Measurements from ENCODE around the gene TRIM15. TPM values are rescaled to one million over a fixed set of nuclear protein-coding genes. Genes with fewer than 3 reads are reported as not detected.

TRIM15 gene
- polyA plus RNA-seq, 1 donor from 2014 or later, result not detected

DNA sequence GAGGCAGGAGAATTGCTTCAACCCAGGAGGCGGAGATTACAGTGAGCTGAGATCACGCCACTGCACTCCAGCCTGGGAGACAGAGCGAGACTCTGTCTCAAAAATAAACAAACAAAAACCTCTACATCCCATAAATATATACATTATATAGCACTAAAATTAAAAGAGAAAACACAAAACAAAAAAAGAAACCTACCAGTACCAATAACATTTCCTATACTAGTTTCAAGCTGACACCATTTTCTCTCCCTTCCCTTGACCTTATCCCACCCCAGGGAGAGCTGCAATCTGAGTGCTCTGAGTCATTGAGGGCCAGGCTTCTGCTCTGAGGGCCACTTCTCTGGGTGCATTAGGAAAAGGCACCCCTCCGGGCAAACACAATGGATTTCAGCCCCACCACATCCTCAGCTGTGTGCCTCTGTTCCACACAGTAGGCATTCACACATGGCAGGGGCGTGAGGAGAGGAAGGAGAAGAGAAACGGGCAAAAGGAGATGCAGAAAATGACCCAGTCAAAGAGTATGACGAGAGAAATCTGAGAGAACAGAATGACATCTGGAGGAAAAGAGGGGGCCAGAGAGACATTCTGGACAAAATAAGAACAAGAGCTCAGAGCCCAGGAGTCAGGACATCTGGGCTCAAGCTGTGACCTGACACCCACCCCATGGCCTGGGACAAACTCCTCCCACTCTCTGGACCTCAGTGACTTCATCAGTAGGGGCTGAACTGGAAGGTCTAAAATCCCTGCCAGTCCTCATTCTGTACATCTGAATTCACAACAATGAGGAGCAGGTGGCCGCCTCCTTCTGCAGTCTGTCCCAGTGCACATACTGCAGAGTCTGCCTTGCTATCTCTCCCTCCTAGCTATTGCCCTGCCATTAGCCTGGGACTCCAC lies 31.7 kb downstream of the TRIM15 start:
- Mint-ChIP-seq H3K27me3 (no peaks in the 10 kb centered on the region), H3K4me3 (no peak overlapping the region), H3K9me3 (no peaks in the 10 kb centered on the region), H3K4me1 (peaks cover 0 to 6% (median 3%) of the 10 kb centered on the region in 3 donors), H3K27ac (peak overlapping the region in 1 of 3 donors; percentile 10), H3K36me3 (peaks cover 9% of the 10 kb centered on the region)

DNA sequence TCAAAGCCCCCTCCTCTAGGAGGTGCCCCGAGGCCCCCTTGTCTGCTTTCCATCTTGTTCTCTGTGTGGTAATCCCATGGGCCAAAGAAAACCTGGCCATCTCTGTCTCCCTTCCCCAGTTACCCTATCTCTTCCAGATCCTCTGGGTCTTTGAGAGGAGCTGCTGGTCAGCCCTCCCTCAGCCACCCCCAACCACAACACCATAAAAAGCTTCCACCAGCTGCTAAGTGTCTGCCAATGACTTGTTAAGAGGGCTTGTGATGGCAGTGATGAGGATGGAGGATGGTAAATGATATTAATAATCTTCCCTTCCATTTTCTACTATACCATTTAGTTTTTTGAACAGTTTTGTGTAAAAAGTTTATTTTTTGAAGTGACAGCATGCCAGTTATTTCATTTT lies 32.6 kb downstream of the TRIM15 start:
- Mint-ChIP-seq H3K4me3 (no peak overlapping the region), H3K9me3 (no peaks in the 10 kb centered on the region), H3K4me1 (peaks cover 5 to 12% (median 12%) of the 10 kb centered on the region in 3 donors), H3K27ac (peak overlapping the region; percentile 39 to 62 (median 57)), H3K36me3 (peaks cover 6% of the 10 kb centered on the region), H3K27me3 (no peaks in the 10 kb centered on the region)

- Mint-ChIP-seq H3K4me1 (peaks cover 9 to 17% (median 17%) of the 10 kb centered on the region in 3 donors), H3K9me3 (no peaks in the 10 kb centered on the region), H3K27ac (peak overlapping the region; percentile 39 to 91 (median 62)), H3K27me3 (no peaks in the 10 kb centered on the region), H3K4me3 (no peak overlapping the region), H3K36me3 (peaks cover 5% of the 10 kb centered on the region)
Measured at GRCh38 chr6:30196376-30196775, 33.0 kb downstream of the TRIM15 start.

GRCh38 chr6:30198166-30199084 lies 35.1 kb downstream of the TRIM15 start:
- Mint-ChIP-seq H3K4me3 (peak overlapping the region in 1 of 4 donors; percentile 24), H3K27me3 (no peaks in the 10 kb centered on the region), H3K27ac (peak overlapping the region in 2 of 3 donors; percentile 29 to 88), H3K9me3 (no peaks in the 10 kb centered on the region), H3K36me3 (peaks cover 5% of the 10 kb centered on the region), H3K4me1 (peaks cover 19 to 25% (median 21%) of the 10 kb centered on the region in 3 donors)

- Mint-ChIP-seq H3K36me3 (peaks cover 5% of the 10 kb centered on the region), H3K4me1 (peaks cover 17 to 37% (median 29%) of the 10 kb centered on the region in 3 donors), H3K27ac (peak overlapping the region; percentile 2 to 79 (median 74)), H3K4me3 (peak overlapping the region in 3 of 4 donors; percentile 19 to 53 (median 52)), H3K9me3 (no peaks in the 10 kb centered on the region), H3K27me3 (no peaks in the 10 kb centered on the region)
Measured at GRCh38 chr6:30200551-30201281, 37.4 kb downstream of the TRIM15 start.

DNA sequence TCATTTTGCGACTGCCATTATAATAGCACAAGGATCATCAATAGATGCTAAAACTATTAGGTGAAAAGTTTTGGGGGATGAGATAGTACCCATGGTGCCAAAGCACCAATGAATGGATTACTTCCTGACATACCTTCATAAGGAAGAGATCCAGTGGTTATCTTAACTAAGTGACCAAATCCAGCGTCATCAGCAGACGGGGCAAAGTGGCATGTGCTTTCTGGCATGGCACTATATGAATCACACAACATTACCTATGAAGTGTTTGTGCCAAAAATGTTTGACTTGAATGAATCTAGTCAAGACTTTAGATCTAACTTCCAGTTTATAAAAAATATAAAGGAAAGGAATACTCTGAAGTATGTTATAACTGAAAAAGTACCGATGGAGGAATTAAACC lies 39.0 kb downstream of the TRIM15 start:
- Mint-ChIP-seq H3K36me3 (peaks cover 4% of the 10 kb centered on the region), H3K4me3 (no peak overlapping the region), H3K9me3 (no peaks in the 10 kb centered on the region), H3K27me3 (no peaks in the 10 kb centered on the region), H3K27ac (peak overlapping the region in 2 of 3 donors; percentile 37 to 53), H3K4me1 (peaks cover 30 to 51% (median 39%) of the 10 kb centered on the region in 3 donors)

- Mint-ChIP-seq H3K36me3 (peaks cover 3% of the 10 kb centered on the region), H3K9me3 (no peaks in the 10 kb centered on the region), H3K4me3 (no peak overlapping the region), H3K27ac (peak overlapping the region in 1 of 3 donors; percentile 64), H3K4me1 (peaks cover 42 to 66% (median 55%) of the 10 kb centered on the region in 3 donors), H3K27me3 (no peaks in the 10 kb centered on the region)
Measured at GRCh38 chr6:30204116-30204515, 40.8 kb downstream of the TRIM15 start.

DNA sequence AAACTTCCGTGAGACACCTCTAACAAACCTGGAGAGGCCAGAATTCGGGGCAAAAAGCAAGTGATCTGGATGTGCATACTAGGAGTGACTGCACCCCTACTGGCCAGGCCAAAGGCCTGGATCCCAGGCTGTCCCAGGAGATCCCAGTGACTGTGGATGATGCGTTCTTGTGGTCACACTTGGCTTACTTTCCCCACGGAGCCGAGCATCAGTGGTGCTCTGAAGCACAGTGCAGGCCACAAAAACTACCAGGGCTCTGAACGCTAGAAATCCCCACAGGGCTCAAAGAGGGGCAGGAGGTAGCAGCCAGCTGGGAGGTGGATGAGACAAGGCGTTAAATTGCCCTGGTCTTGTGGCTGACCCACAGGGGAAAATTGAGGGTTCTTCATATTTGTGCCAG lies 42.8 kb downstream of the TRIM15 start:
- peak overlapping the region in 3 of 4 donors; percentile 4 to 83 (median 55) for H3K4me3 Mint-ChIP-seq
- H3K27ac Mint-ChIP-seq, result peak overlapping the region in 2 of 3 donors; percentile 47 to 87
- no peaks in the 10 kb centered on the region for H3K9me3 Mint-ChIP-seq
- H3K36me3 Mint-ChIP-seq, result peaks cover 3% of the 10 kb centered on the region
- peaks cover 45 to 68% (median 61%) of the 10 kb centered on the region in 3 donors for H3K4me1 Mint-ChIP-seq
- no peaks in the 10 kb centered on the region for H3K27me3 Mint-ChIP-seq

- peaks cover 3% of the 10 kb centered on the region for H3K36me3 Mint-ChIP-seq
- peak overlapping the region in 1 of 3 donors; percentile 47 for H3K27ac Mint-ChIP-seq
- no peaks in the 10 kb centered on the region for H3K9me3 Mint-ChIP-seq
- no peaks in the 10 kb centered on the region for H3K27me3 Mint-ChIP-seq
- H3K4me3 Mint-ChIP-seq, result peak overlapping the region in 3 of 4 donors; percentile 55 to 81 (median 76)
- peaks cover 49 to 70% (median 65%) of the 10 kb centered on the region in 3 donors for H3K4me1 Mint-ChIP-seq
Measured at GRCh38 chr6:30206799-30207618, 43.7 kb downstream of the TRIM15 start.

DNA sequence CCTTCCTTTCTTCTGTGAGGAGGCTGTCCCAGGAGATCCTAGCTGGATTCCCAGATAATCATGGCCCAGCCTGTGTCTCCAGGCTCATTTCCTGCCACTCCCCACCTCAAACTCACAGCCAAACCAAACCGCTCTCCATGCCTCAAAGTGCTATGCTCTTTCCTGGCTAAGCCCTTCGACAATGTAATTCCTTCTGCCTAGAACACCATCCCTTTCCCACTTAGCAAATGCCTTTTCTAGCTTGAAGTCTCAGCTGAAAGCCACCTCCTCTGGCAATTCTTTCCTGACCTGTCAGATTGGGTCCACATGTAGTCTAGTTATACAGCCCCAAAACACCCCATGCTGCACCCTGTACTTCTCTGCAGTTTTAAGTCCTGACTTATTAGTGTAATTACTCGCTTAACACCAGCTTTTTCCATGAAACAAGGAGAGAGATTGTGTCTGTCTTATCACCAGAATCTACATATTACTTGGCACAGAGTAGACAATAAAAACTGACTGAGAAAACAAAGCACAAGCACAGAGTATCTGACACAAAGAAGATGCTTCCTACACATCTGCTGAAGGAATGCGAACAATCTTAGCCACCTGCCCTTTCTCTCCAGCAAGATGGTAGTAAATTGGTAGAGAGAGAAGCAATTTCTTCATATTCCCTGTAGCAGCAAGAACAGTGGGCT lies 44.4 kb downstream of the TRIM15 start:
- Mint-ChIP-seq H3K27me3 (no peaks in the 10 kb centered on the region), H3K4me1 (peaks cover 50 to 72% (median 63%) of the 10 kb centered on the region in 3 donors), H3K4me3 (peak overlapping the region in 2 of 4 donors; percentile 13 to 45), H3K36me3 (peaks cover 3% of the 10 kb centered on the region), H3K27ac (peak overlapping the region in 2 of 3 donors; percentile 30 to 68), H3K9me3 (no peaks in the 10 kb centered on the region)

DNA sequence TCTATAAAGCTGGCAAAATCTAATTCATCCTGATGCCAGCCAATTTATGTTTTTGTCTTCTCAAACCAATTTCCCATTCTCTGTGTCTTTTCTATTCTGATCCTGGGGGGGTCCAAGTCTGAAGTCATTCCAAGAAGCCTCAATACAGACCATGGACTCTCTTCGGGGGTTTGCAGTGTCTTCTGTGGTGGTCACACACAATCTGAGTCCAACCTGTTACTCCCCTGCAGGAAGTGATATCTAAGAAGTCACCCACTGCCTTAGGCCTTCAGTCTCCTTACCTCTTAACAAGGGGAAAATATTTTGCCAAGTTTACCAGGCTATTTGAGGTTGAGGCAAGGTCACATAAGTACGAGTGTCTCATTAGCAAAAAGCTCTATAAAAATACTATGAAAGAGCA lies 48.0 kb downstream of the TRIM15 start:
- H3K27me3 Mint-ChIP-seq, result no peaks in the 10 kb centered on the region
- H3K27ac Mint-ChIP-seq, result peak overlapping the region in 2 of 3 donors; percentile 8 to 99
- H3K4me3 Mint-ChIP-seq, result peak overlapping the region; percentile 96 to 99 (median 98)
- peaks cover 2% of the 10 kb centered on the region for H3K36me3 Mint-ChIP-seq
- no peaks in the 10 kb centered on the region for H3K9me3 Mint-ChIP-seq
- H3K4me1 Mint-ChIP-seq, result peaks cover 58 to 68% (median 62%) of the 10 kb centered on the region in 3 donors

DNA sequence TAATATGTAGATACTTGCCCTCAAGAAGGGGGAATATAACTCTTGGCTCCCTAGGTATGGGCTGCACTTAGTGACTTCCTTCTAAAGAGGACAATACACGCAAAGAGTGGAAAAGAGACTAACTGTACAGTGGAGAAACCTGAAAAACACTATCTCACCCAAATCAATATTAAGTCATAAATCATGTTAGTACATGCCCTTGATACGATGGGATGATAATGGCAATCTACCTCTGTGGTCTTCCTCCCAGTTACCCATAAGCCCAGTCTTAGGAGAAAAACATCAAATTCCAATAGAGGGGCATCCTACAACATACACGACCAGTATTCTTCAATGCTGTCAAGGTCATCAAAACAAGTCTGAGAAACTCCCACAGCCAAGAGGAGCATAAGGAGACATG lies 48.6 kb downstream of the TRIM15 start:
- peaks cover 2% of the 10 kb centered on the region for H3K36me3 Mint-ChIP-seq
- H3K27me3 Mint-ChIP-seq, result no peaks in the 10 kb centered on the region
- H3K27ac Mint-ChIP-seq, result peak overlapping the region; percentile 42 to 99 (median 98)
- H3K4me3 Mint-ChIP-seq, result peak overlapping the region; percentile 96 to 99 (median 98)
- peaks cover 53 to 63% (median 58%) of the 10 kb centered on the region in 3 donors for H3K4me1 Mint-ChIP-seq
- H3K9me3 Mint-ChIP-seq, result no peaks in the 10 kb centered on the region
